NCI-H1694 (cell line): ENCODE measurements around the gene NFIL3.

Experiments used
- DNase-seq: peaks from one replicate; lab custom pipeline; 2025; lab: John Stamatoyannopoulos, UW

Gene NFIL3

DNA sequence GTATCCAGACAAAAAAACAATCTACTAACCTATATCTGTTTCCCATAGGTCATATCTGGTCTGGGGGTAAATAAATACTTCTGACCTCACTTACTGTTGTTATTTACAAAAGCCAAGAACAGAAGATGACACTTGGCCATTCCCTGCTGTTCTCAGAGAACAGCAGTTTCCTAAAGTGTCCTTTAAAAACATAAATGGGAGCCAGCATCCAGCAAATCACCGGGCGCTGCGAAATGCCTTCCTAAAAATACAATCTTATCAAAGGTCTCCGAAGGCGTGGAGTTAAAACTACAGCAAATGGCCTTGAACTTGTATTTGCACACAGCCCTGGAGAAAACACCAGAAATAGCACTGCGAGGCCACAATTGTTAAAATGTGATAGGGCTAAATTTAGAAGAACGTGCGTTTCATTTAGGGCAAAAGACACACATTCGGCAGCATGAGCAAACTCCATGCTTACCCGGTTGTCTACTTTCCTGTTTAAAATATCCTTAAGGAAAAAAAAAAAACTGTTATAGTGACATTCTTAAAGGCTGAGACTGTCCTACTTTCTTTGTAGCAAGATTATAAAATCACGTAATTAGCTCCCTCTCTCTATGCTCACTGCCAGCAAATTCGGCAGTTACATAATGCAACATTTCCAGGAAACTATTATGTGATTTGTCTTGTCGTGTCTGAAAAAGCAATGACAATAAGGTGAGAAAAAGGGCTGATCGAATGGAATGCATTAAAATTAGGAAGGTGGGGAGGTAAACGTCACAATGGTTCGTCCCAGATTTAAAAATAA, 1.5 kb downstream of the NFIL3 start:
- no peak for DNase-seq

DNA sequence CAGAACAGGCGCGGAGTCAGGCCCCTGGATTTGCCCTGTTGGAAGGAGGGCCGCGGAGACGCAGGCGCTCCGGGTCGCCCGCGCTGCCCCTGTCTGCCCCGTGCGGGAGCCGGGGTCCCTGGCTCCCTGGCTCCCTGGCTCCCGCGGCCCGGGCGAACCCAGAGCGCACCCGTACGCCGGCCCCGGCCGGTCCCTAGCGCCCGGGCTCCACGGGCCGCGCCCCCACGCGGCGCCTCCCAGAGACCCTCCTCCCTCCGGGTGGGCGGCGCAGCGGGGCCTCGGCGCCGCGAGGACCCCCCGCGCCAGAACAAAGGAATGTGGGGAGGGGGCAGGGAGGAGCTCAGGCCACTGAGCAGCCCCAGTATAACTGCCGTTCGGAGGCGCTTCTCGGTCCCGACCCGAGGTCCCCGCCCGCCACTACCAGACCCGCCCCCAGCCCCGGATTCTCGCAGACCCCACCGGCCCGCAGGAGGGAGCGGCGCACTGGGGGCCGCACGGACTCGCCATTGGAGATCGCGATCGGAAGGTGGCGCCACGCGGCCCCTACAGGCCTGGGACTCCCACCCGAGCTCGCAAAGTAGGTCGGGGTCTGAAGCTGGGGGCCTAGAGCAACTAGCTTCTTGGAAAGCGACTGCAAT, 2.4 kb downstream of the NFIL3 start:
- DNase-seq: no peak

DNA sequence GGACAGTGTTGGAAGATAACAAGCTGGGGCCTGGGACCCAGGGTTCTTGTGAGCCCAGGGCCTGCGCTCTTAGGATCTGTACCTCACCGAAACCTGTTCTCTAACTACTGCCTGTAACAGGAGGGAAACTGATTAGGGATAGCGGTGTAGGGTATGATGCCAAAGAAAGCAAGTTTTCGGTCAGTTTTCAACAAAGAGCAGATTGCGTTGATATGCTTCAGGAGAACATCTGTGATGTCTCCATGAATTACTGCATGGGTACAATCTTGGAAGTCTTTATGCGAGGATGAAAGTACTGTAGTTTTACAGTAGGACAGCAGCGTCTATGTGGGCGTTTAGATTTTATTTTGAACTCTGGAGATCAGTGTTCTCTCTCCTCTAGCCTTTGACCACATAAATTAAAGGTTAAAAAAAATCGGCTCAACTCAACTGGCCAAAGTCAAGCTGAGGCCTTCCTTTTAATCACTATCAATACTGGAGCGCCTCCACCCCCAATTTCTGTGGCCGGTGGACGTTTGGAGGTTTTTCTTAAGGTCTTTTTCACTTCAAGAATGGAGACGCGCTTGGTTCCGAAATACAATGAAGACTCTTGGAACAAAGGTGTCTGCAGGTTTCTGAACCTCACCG, 3.0 kb downstream of the NFIL3 start:
- DNase-seq: no peak

- no peak for DNase-seq
These were observed 4.1 kb downstream of the NFIL3 start for GRCh38 chr9:91419222-91420191.

DNA sequence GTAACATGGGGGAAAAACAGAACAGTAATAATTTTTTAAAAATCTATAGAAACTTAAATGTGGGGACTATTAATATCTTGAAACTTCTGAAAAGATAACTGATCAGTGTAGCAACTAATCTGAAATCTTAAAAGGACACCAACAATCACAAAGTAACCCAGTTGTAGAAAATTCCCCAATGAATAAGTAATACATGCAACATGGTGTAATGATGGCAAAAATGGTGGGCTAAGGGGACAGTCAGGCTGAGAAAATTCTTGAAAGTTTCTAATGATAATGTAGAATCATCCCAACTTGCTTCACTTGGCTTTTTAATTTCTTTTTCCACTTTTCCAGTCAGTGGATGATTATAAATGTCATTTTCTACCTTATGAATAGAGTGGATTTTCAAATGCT, 5.4 kb downstream of the NFIL3 start:
- DNase-seq: no peak

GRCh38 chr9:91417602-91418214, 5.9 kb downstream of the NFIL3 start:
- DNase-seq: no peak

DNA sequence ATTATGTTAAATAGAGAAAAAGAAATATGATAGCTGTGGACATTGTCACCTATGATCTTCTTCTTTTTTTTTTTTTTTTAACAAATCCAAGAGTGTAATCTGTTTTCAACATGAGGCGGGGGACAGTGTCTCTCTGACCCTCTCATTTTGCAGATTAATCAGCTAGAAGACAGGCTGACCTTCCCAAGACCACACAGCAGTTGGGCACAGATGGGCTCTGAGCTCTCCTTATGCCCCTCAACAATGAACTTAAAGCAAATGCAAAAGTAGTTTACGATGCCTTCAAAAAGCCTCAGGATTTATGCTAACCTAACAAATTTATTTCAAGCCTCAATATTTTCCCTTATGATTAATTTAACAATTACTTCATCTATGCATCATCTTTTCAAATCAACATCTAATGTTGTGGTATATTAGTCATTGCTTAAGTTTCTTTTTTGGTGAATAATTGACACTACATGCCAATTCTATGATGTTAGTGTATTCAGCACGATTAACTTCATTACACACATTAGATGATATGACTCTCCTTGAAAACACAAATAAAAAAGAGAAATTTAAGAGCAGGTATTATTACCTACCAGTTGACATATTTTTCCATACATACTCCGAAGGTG, 7.4 kb downstream of the NFIL3 start:
- no peak for DNase-seq

GRCh38 chr9:91415290-91415689, 8.3 kb downstream of the NFIL3 start:
- no peak for DNase-seq

GRCh38 chr9:91412941-91413340, 10.7 kb downstream of the NFIL3 start:
- no peak for DNase-seq

DNA sequence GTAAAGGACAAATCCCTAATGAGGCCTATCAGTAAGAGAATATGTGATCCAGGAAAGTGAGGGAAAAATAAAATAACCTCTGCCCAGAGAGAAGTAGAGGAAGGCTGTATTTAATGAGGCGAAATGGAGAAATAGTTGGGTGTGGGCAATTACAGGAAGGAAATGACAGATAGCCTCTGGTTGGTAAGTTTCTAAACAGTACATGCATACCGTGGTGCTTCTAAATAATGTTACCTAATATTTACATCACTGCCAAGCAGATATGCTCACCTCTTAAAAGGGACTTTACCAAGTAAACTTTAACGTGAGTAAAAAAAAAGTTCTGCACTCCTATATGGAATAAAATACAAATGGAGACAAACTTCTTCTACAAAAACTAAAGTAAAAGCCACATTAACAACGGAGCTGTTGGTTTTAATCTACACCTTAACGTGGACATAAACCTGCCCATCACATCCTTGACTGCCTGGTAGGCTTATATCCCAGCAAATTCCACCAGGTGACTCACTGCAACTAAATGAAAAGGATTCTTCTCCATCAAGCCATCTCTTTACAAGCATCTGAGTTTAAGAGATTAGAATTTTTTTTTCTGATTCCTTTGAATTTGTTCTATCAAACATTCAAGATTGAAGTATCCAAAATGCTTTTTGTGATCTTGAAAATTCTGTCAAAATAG, 12.4 kb downstream of the NFIL3 start:
- no peak for DNase-seq

DNA sequence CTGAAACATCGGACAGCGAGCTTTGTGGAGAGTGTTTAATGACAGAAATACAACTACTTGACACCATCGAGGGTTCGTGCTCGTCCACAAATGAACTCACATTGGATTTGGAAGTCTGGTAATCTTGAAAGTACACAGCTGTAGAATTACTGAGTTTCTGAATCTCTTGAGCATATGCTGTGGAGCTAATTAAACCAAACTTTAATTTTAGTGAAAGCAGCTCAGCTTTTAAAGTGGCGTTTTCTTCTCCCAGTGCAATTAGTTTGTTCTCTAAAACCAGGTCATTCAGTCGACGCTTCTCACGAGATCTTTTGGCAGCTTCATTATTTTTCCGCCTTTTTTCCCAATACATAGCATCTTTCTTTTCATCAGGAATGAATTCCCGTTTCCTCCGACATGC, 13.5 kb downstream of the NFIL3 start:
- no peak for DNase-seq

DNA sequence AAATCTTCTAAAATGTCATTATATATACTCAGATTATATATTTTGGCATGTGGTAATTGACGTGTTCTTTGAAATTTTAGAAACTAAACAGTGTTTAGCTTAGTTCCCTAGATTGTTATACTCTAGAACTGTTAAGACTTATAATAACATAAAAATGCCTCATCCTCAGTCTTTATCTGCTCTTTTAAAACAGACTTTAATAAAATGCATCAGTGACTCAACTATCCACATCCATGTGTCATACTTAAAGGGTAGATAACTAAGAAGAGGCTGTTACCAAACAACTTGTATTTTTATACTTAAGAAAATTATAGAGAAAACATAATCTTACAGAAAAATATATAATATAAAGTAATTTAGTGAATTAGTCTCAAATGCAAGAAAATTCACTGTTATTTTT, 15.2 kb downstream of the NFIL3 start:
- no peak for DNase-seq

DNA sequence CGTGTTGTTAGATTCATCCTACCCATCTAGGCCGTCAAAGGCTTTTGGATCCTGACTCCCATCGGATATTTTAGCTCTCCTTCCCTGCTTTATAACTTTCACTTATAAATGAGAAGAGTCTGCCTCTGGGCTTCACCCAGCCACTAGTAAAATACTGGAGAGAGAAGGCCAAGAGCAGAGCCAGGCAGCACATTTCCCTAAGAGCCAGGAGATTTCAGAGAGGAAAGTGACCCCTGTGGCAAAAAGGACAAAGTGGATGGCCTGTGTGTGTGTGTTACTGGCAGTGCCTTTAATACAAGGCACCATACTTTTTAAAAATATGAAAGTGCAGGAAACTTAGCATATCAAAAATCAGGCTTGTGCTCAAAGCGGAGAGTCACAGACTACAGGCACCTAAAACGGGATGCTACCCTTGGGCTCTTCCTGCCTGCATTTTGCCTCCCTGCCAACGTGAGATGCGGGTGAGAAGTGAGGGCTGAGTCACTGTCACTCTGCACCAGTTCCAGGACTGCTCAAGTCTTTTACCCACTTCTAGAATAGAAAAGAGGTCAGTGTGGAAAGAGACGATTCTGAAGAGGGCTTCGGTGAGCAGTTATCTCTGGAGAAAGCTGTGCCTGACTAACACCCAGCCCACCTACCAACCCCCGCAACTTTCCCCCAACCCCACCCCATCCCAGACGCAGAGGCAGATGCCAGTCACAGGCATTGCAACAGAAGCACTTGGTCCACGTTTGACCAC, 15.9 kb downstream of the NFIL3 start:
- no peak for DNase-seq

DNA sequence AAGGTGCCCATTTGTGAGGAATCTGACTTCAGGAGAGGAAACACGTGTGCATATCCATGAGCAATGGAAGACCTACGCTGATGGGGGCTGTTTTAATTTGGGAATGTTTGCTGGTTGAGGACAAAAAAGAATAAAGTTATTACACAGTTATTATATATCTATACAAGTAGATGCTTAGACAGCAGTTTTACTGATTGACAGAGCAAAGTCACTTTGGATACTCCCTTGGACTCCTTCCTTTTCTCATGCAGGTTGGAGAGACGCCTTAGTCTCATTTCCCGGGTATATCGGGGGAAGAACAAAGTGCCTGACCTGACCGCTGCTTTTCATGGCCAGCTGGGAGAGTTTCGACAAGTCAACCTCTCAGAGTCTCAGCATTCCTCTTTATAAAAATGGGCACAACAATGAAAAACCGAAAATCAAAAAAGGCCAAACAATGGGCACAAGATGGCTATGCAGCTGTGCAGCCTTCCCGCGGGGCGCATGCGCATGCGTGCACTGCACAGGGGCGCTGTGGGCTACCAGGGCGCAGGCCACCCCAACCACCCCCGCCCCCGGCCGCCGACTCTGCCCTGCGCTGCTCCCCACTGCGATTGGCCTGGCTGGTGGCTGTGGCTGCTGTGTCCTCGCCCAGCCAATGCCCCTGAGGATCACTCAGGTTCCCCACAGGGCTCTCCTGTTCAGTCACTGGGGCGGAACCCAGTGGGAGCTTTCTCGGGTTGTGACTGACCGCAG, 18.1 kb downstream of the NFIL3 start:
- DNase-seq: no peak

DNA sequence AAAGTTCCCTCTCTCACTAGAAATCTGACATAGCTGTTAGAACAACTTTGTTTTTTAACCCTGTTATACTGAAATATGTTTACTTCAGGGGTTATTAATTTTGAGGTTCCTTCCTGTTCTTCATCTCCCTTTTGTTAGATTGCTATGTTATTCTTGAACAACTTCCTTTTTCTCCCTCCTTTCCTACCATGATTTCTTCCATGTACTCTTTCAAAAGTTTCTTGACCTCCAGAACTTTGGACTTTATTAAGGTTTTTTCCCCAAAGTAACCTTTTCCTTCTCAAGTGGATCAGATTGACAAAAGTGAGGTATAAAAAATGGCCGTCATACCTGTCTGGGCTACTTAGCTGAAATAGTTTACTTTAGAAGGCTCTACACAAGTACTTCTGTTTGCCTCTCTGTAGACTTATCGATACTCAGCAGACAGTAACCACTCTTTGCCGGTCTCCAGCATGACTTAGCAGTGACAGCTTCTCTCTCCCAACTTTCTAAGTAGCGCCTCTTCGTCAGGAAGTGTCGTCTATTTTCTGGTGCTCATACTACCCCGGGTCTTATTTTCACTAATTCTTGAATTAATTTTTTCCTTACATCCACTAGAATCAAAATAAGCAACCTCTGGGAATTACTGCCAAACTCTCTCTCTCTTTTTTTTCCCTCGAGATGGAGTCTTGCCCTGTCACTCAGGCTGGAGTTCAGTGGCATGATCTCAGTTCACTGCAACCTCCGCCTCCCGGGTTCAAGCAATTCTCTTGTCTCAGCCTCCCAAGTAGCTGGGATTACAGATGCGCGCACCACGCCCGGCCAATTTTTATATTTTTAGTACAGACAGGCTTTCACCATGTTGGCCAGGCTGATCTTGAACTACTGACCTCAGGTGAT, 19.7 kb downstream of the NFIL3 start:
- no peak for DNase-seq

DNA sequence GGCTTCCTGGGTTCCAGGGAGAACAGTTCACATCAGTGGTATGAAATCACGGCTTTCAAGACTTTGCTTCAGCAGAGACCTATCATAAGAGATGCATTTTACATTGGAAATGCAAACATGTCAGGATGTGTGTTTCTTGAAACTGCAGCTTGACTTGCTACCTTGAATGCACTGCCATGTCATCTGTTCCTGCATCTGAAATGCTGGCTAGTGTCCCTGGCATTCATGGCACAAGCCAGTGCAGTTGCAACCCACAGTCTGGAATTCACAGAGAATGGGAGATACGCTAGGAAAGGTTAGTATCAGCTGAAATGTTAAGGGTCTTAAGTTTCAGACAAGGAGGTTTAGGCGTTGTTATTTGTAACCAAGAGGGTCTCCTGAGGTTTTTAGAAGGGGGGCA, 24.7 kb downstream of the NFIL3 start:
- DNase-seq: no peak

DNA sequence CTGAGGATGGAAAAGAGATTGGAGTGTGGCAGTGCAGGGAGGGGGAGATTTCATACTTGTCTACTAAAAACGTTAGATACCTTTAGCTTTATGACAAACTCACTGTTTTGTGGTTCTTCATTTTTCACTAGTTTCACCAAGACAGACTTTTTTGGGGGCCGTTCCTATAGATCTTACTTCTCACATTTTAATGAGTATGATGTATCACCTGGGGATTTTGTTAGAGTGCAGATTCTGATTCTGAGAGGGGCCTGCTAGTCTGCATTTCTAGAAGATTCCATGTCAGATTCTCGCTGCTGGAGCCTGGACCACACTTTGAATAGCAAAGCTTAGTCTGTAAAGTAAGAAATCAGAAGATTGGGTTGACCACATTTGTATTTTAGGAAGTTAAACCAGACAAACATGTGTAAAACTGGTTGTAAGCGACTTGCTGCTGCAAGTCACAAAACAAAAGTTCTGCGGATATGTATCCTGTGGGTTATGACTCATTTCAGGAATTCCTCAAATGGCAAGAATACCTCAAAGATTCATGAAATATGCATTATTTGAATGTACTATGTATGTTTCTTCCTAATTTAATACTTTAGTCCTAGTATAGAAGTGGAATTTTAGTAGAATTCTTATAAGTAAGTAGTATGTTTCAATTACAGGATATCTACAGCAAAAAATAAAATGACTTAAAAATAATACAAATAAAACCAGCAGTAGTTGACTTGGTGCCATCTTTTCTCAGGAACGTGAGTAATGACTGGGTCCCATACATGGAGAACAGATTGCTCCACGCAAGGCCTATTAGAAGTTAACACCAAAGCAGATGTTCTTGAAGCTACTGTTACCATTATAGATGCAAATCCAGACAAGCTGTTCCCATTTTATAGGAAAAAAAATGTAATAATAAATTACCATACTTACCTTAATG, 27.8 kb downstream of the NFIL3 start:
- peak; percentile 67 for DNase-seq
